A549 treated with AZD9567 at 1 μM for 4 hours (cell line): ENCODE results near the gene FMR1NB. TPM values are rescaled to one million over a fixed set of nuclear protein-coding genes. Genes with fewer than 3 reads are reported as not detected.

Source experiments
- total RNA-seq: library from RNA; stranded (reverse); fragments of 200-300 nt; extraction: Qiagen RNA extraction; gene quantifications from 5 replicates; pipeline ENCODE4 v1.2.3, GENCODE V29; 2022; ENCODE audit not compliant: insufficient read depth

FMR1NB gene, protein sequence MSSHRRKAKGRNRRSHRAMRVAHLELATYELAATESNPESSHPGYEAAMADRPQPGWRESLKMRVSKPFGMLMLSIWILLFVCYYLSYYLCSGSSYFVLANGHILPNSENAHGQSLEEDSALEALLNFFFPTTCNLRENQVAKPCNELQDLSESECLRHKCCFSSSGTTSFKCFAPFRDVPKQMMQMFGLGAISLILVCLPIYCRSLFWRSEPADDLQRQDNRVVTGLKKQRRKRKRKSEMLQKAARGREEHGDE
- total RNA-seq, result not detected in 5 replicates

GRCh38 chrX:147981038-147981752 lies at the start of gene FMR1NB:
FMR1NB (plus strand) TSS chrX:147981337; CDS start chrX:147981403, 66 bp downstream.

Other genes with a start within 250 kb of the FMR1NB start
- gene FMR1, start 69.4 kb upstream of the FMR1NB start, total RNA-seq, result 18.5 to 23.7 TPM (median 21.3 TPM) in 5 replicates